Progenitor cell of endocrine pancreas (in vitro differentiated cells): Measurements from ENCODE around the gene WTIP. TPM values are rescaled to one million over a fixed set of nuclear protein-coding genes. Genes with fewer than 3 reads are reported as not detected.

Experiments
- DNase-seq: peaks from one replicate; pipeline ENCODE4 v3.0.0; 2021; ENCODE audit warnings: low spot score; ENCODE audit not compliant: unreplicated experiment
- H3K27ac Mint-ChIP-seq: 2 replicates; pipeline ENCODE4 v1.8.0; 2021; ENCODE audit warnings: mild to moderate bottlenecking, moderate library complexity, mixed read lengths
- H3K27me3 Mint-ChIP-seq: 2 replicates; pipeline ENCODE4 v1.8.0; 2021; ENCODE audit warnings: mixed read lengths
- H3K36me3 Mint-ChIP-seq: 2 replicates; pipeline ENCODE4 v1.8.0; 2022; ENCODE audit warnings: mixed read lengths; ENCODE audit not compliant: insufficient read depth
- H3K4me1 Mint-ChIP-seq: 2 replicates; pipeline ENCODE4 v1.8.0; 2021; ENCODE audit warnings: low read depth, mixed read lengths
- H3K4me3 Mint-ChIP-seq: 2 replicates; pipeline ENCODE4 v1.8.0; 2021; ENCODE audit warnings: low read depth, mild to moderate bottlenecking, moderate library complexity, mixed read lengths
- H3K9me3 Mint-ChIP-seq: 2 replicates; pipeline ENCODE4 v1.8.0; 2021; ENCODE audit warnings: low read depth, mixed read lengths
- CTCF ChIP-seq: fragments of 200-600 bp; sonication (generic); IDR thresholded peaks from one replicate; pipeline ENCODE4 v1.5.0; 2021; ENCODE audit warnings: antibody characterized with exemption, mild to moderate bottlenecking; ENCODE audit not compliant: unreplicated experiment
- total RNA-seq: library from RNA; stranded (reverse); gene quantifications from 2 replicates; pipeline ENCODE4 v1.2.1, GENCODE V29; 2021

The WTIP gene
- total RNA-seq, 1 donor from 2014 or later: 24.4 TPM

GRCh38 chr19:34495416-34495815 lies 13.9 kb downstream of the WTIP start:
- Mint-ChIP-seq H3K4me3 (no peak overlapping the region), H3K36me3 (peaks cover 22% of the 10 kb centered on the region), H3K27me3 (no peaks in the 10 kb centered on the region), H3K27ac (no peak overlapping the region), H3K9me3 (no peaks in the 10 kb centered on the region), H3K4me1 (no peaks in the 10 kb centered on the region)
- no peak for DNase-seq
- no peak for TF ChIP-seq CTCF

DNA sequence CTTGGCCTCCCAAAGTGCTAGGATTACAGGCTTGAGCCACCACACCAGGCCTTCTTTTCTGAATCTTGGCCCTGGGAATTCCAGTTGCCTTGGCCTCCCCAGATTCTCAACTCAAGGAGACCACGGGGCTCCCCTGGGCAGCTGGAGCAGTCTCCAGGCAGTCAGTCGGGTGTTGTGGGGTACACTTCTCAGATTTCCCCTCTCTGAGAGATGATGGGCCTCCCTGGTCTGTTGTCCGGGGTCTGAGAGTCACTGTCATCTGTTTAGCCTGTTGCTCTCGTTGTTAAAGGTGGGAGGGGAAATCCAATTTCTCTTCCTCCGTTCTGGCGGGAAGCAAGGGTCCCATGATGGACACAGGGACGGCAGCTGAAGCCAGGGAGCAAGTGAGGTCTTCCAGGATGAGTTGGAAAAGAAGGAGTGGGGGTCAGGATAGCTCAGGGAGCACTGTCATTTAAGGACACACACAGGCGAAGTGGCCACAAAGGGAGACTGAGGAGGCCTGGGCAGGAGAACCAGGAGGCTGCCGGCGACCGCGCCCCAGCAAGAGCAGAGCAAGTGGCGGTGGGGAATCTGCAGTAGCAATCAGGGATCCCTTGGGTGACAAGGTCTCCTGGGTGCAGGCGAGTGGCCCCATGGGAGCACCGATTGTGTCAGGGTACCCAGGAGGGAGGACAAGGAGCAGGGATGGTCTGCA lies 15.7 kb downstream of the WTIP start:
- H3K27ac Mint-ChIP-seq: no peak overlapping the region
- no peaks in the 10 kb centered on the region for H3K9me3 Mint-ChIP-seq
- no peaks in the 10 kb centered on the region for H3K4me1 Mint-ChIP-seq
- no peaks in the 10 kb centered on the region for H3K27me3 Mint-ChIP-seq
- peaks cover 18% of the 10 kb centered on the region for H3K36me3 Mint-ChIP-seq
- no peak overlapping the region for H3K4me3 Mint-ChIP-seq
- TF ChIP-seq CTCF: no peak
- no peak for DNase-seq

DNA sequence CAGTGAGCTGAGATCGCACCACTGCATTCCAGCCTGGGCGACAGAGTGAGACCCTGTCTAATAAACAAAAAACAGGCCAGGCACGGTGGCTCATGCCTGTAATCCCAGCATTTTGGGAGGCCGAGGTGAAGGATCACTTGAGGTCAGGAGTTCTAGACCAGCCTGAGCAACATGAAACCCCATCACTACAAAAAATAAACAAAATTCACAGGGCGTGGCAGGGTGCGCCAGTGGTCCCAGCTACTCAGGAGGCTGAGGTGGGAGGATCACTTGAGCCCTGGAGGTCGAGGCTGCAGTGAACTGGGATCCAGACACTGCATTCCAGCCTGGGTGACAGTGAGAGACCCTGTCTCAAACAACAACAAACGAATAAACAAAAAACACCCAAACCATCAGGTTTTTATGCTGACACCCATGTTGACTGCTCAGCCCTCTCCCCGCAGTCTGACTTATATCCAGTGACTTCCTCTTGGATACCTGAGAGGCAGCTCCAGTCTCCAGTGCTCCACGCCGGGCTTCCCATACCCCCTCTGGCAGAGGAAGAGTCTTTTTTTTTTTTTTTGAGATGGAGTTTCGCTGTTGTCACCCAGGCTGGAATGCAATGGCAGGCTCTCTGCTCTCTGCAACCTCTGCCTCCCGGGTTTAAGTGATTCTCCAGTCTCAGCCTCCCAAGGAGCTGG lies 17.7 kb downstream of the WTIP start:
- H3K27me3 Mint-ChIP-seq: no peaks in the 10 kb centered on the region
- no peak overlapping the region for H3K4me3 Mint-ChIP-seq
- no peaks in the 10 kb centered on the region for H3K4me1 Mint-ChIP-seq
- no peaks in the 10 kb centered on the region for H3K9me3 Mint-ChIP-seq
- peaks cover 13% of the 10 kb centered on the region for H3K36me3 Mint-ChIP-seq
- no peak for TF ChIP-seq CTCF
- no peak overlapping the region for H3K27ac Mint-ChIP-seq
- no peak for DNase-seq

GRCh38 chr19:34500656-34501120 lies 19.1 kb downstream of the WTIP start:
- Mint-ChIP-seq H3K27me3 (no peaks in the 10 kb centered on the region), H3K9me3 (no peaks in the 10 kb centered on the region), H3K4me3 (no peak overlapping the region), H3K36me3 (peaks cover 10% of the 10 kb centered on the region), H3K4me1 (no peaks in the 10 kb centered on the region), H3K27ac (no peak overlapping the region)
- no peak for DNase-seq
- no peak for TF ChIP-seq CTCF

DNA sequence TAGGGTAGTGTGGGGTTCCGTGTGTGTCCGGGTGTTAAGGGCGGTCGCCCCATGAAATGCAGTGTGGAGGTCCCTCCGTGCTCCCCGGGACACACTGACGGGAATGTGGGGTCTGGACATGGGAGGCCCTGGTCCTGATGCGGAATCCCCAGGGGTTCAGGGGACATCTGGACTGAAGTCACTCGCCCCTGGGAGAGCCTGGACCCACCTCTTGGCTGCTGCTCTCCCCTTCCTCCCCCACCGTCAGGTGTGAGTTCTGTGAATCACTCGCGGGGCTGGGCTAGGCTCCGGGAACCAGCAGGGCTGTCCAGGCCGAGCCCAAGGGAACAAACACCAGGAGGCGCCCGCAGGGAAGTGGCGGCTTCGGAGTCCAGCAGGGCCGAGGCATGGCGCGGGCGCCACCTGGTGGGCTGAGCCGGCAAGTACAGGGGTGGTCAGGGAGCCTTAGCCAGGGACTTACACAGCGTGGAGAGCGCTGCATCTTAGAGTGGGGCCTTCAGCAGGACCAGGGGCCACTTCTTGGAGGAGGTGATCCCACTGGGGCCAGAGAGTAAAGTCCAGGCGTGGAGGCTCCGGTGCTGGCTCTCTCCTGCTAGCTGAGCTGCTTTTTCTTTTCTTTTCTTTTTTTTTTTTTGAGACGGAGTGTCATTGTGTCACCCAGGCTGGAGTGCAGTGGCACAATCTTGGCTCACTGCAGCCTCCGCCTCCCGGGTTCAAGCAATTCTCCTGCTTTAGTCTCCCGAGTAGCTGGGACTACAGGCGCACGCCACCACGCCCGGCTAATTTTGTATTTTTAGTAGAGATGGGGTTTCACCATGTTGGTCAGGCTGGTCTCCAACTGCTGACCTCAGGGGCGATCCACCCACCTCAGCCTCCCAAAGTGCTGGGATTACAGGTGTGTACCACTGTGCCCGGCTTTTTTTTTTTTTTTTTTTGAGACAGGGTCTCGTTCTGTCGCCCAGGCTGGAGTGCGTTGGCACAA lies 20.1 kb downstream of the WTIP start:
- Mint-ChIP-seq H3K36me3 (peaks cover 10% of the 10 kb centered on the region), H3K4me3 (no peak overlapping the region), H3K4me1 (no peaks in the 10 kb centered on the region), H3K9me3 (no peaks in the 10 kb centered on the region), H3K27ac (no peak overlapping the region), H3K27me3 (no peaks in the 10 kb centered on the region)
- TF ChIP-seq CTCF: peak; percentile 99
- DNase-seq: peak; percentile 96
